ELR (cell line): Measurements from ENCODE around the gene PDE1C.
"Not testable (repeated sequence)": the region's sequence is repeated elsewhere in the genome, so short reads cannot be mapped to it uniquely, and the experiment has no call there.

Experiments
- DNase-seq: peaks from one replicate; pipeline ENCODE4 v3.0.0-alpha.2; 2015; ENCODE audit warnings: low read depth

PDE1C gene

DNA sequence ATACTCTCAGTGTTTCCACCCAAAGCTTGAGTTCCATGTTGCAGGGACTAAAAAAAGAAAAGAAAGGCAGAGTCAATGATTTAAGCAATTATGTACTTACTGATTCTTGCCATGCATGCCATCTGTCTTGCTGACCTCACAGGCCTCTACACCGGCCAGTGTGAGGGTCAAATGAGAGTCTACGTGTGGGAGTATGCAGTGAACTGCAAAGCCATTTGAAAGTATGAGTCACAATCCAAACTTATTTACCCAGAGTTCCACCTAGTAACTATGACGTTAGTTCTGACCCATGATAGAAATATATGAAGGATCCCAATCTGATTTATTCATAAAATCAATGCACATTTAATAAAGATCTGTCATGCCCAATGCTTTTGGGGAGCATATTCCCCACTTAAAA, 26.5 kb downstream of the PDE1C start:
- peak; percentile 59 for DNase-seq

- DNase-seq = peak; percentile 24
Measured at GRCh38 chr7:32042900-32043299, 27.3 kb downstream of the PDE1C start.

GRCh38 chr7:32039000-32039756, 31.0 kb downstream of the PDE1C start:
- peak; percentile 17 for DNase-seq

DNA sequence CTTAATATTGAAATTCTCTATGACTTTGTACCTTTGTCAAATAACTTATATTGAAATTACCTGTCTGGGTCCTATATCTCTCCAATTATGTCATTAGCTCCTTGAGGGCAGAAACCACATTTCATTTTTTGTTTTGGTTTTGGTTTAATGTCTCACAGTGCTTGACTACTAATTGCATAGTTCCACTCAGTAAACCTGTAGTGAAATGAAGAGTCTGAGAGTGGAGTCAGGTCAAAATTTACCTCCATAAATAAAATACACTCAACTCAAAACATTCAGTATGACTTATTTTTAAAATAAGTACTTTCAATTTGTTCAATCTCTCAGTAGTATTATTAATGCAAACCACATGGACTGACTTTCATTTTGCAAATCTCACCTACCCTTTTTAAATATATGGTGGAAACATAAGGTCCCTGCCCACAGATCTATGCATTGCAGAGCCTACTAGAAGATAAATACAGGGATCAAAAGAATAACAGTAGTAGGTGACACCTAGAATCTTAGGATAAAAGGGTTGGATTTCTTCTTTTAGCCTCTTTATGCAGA, 32.5 kb downstream of the PDE1C start:
- no peak for DNase-seq

GRCh38 chr7:32036557-32036956, 33.6 kb downstream of the PDE1C start:
- peak; percentile 66 for DNase-seq

- no peak for DNase-seq
Measured at GRCh38 chr7:32034052-32034451, 36.2 kb downstream of the PDE1C start.

GRCh38 chr7:32033006-32033405, 37.2 kb downstream of the PDE1C start:
- peak; percentile 7 for DNase-seq

DNA sequence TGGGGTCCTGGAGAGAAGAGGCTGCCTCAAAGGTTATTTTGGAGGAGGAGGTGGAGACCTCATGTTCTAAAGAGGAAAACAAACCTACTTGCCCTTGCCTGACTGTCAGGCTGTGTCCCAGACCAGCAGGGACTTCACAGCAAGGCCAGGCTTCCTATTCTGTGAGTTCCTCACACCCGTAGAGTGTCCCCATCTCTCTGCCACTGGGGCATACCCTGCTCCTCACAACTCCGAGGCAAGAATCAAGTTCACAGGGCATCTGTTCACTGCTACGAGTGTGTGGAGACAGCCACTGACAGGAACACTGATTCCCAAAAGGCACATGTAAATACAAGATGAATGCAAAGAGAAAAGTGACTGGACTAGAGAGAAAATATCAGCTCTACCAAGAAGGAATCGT, 38.0 kb downstream of the PDE1C start:
- no peak for DNase-seq

DNA sequence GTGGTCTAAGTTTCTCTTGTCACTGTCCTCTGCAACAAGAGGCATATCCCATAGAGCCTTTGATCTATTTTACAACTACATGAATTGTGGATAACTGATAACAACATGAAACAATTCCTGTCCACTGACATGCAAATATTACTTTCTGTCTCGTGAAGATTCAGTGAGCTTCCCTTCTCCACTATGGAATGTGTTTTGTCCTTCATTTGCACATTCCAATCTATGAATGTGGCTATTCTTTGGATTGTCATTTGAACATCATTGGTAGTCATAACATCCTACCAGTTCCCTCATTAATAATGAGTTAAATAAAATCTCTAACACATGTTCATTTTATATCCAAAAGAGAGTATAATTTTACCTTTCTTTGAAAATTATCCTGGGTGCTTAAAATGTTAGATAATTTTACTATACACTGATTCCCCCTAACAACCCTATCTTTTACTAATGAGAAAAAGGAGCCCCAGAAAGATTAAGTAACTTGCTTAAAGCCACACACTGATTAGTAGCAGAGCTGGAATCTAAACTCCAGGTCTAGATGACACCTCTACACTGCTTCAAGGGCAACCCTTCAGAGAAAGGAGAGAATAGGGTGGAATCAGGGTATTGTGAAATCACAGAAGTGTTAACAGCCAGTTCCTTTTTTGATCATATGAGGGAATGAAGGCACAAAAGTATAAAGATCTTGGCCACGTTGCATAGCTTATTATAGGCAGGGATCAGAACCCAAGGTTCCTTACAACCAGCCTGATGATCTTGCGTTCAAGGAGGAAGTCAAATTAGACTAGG, 39.1 kb downstream of the PDE1C start:
- peak; percentile 9 for DNase-seq

DNA sequence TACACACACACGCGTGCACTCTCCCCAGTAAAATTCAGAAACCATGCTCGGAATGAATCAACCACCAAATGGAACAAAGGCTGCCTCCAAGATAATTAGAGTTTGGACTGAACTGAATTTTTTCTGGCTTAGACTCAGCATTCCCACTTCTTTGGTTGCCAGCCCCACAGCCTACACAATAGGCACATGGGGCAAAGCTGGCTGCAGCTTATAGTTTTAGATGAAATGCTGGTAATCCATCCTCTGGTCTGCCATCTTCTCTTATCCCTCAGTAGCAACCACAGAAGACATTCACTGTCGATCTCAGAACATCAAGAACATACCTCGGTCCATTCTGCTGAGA, 44.2 kb downstream of the PDE1C start:
- DNase-seq = no peak

DNA sequence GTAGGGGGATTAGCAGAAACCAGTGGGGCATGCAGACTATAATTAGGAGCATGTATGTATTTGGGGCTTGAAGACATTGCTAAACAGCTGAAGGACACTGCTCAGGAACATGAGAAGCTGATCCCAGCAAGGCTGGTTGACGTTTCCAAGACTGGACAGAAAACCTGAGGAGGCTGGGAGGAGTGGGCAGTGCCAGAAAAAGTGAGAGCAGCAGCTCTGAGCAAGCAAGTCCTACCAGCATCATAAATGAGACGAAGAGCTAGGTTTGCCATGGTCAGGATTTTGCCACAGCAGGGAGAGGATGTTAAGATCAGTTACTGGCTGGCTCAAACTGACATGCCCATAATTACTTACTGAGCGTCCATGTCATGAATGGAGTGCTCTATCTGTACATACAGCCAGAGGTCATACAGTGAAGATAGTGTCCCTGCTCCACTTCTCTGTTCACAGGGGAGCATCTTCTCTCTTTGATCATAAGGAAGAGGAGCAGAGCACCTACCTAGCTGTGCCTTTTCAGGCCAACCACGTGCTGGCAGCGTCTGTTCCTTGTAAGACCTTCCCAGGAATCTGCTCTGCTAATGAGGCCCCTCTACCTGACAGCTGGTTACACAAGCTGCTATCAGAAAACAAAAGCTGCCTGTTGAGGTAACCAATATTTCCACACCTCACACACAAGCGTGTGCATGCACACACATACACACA, 44.7 kb downstream of the PDE1C start:
- DNase-seq = no peak

DNA sequence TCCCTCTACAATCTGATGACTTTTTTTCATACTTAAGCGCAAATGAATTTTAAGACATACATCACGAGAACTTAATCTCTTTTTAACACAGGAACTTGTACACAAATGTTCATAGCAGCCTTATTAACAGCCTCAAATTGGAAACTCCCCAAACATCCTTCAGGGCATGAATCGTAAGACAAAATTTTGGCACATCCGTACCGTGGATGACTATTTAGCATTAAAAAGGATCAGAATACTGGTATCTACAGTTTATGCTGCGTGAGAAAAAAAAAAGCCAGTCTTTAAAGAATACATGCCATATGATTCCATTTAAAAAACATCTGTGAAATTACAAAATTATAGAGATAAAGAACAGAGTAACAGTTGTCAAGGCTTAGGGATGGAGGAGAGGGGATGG, 46.8 kb downstream of the PDE1C start:
- no peak for DNase-seq

DNA sequence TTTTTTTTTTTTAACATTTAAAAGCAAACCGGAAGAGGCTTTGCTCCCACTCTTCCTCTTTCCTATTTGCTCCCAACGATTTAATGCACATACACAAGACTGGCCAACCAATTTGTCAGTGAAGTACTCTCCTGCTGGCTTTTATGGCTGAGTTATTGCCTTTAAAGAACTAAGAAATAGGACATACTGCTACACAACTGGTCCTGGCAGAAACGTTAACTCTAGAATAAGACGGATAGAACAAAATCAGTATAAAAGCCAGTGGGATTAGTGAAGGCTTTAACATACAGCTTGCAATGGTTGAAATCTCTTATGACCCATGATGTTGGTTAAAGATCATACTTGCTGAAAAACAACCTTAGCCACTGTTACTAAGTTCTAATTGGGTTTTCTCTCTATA, 47.2 kb downstream of the PDE1C start:
- DNase-seq = no peak

DNA sequence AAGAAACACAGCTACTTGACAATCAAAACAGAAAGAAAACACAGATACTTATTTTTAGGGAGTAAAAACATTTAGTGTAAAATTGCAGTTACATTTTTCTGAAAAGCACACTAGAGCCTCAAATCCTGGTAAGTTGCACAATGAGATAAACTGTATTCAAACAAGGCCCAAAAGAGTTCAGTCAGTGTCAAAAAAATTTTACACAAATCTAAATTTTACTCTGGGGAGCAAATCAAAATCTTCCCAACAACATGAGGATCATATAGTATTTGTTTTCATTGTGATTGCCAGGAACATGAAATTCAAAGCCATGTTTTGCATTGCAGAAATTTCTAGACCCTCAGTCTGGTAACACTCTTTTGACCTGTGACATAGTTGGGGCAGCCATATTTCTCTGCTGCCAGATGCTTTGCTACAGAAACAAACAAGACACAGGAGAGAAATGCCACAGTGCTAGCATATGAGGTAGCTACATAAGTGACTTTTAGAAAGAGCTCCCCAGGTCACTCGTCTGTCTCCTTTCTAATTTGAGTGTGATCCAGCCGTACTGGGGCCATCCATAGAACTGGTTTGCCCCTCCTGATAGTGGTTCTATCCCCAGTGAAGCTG, 49.6 kb downstream of the PDE1C start:
- DNase-seq = no peak

DNA sequence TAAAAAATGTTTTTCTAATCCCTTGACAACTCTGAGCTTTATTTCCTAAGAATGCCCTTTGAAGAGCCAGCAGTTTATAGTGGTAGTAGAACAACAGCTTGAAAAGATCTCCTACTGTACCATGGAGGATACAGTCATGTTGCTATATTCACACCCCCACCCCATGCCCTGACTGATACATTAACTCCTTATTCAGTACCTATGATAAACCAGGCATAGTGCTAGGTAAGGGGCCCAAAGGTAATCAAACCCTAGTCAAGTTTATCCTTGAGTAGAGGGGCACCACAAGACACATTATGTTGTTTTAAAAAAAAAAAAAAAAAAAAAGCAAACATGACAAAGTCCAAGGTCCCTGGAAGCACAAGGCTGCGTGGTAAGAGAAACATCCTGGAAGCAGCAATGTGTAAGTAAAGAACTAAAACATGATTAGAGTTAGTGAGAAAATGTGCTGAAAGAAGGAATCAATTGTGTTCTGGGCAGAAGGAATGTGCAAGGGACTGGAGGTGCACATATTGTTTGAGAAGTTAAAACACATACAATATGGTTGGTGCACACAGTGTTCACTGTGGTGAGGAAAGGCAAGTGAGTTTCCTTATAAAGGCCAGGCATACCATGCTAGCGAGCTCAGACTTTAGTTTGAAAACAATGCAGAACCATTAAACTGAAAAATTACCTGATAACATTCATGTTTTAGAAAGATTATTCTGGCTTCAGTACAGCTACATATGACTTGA, 51.2 kb downstream of the PDE1C start:
- no peak for DNase-seq

GRCh38 chr7:32015133-32015532, 55.1 kb downstream of the PDE1C start:
- no peak for DNase-seq

- DNase-seq = not testable (repeated sequence)
Measured at GRCh38 chr7:32013471-32013870, 56.7 kb downstream of the PDE1C start.

DNA sequence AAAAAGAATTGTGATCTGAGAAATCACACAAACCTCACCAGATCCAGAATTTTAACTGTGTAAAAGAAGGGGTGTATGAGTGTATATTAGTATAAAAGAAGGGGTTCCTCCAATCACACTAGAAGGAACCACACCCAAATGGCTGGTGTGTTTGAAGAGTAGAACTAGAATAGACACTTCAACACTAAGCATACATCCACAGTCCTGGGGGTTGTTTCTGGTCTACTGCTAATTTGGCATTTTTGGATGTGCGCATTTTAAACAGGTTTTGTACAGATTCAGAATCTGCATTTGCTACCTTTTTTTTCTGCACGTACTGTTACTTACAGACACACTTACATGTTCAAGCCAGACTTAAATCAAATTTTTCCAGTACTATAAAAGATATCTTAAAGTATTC, 64.6 kb downstream of the PDE1C start:
- DNase-seq = no peak

GRCh38 chr7:32001948-32002347, 68.3 kb downstream of the PDE1C start:
- DNase-seq = no peak

- no peak for DNase-seq
Measured at GRCh38 chr7:31997423-31997822, 72.8 kb downstream of the PDE1C start.

DNA sequence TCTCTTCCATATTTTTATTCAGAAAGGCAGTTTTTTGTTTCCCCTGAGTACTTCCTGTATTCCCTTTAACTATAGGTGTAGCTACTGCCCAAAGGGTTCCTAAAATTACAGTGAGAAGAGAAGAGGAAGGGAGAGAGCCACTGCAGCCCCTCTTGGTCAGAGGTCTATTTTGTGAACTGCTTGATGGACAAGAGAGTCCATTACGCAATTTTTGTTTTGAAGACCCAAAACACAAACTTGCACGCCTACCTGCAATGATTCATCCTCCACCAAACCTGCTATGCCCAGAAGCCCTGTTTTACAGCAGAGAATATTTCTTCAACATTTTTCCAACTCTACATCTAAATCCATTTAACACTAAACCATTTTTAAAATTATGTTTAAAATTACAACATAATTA, 75.1 kb downstream of the PDE1C start:
- DNase-seq = no peak

DNA sequence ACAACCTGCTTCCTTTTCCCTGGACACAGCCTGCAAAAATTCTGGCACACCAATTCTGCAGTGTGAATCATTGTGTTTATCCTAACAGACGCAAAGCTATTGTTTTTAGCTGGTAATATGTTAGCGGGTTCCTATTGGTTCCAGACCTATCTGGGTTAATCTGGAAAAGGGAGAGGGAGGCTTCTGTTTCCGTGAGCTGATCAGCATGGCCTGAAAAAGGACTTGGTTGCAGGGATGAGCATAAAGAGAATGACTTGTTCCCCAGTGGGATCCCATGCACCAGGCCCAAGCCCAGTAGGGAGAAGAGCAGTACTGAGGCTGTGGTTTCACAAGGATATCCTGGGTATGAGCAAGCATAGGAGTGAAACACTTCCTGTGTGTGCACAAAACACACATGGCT, 78.4 kb downstream of the PDE1C start:
- peak; percentile 53 for DNase-seq
